Transverse colon (tissue), 4 donors: ENCODE data around the gene TFCP2L1.

Source experiments
- POLR2A ChIP-seq: fragments of 450-650 bp; IDR thresholded peaks from one replicate; pipeline ENCODE4 v1.6.1; 2016; ENCODE audit warnings: antibody characterized with exemption, mild to moderate bottlenecking, moderate library complexity
- POLR2AphosphoS5 ChIP-seq, 3 donors: sonication (generic); formaldehyde crosslinking; IDR thresholded peaks; one replicate each; pipeline ENCODE4 v1.6.1; 2016; ENCODE audit warnings: antibody characterized with exemption in 3 of 3
- TF ChIP-seq, protein P1 (sequence below), 5 experiments: fragments of 200-600 bp in 3 of 5; fragments of 450-650 bp in 2 of 5; sonication (generic) in 3 of 5; IDR thresholded peaks; 1 replicate in 2 of 5; 2 replicates in 3 of 5; pipeline ENCODE4 v1.5.1; 2016 to 2017; ENCODE audit warnings: antibody characterized with exemption in 5 of 5, inconsistent platforms in 3 of 5, mild to moderate bottlenecking in 2 of 5, moderate library complexity in 1 of 5

DNA sequence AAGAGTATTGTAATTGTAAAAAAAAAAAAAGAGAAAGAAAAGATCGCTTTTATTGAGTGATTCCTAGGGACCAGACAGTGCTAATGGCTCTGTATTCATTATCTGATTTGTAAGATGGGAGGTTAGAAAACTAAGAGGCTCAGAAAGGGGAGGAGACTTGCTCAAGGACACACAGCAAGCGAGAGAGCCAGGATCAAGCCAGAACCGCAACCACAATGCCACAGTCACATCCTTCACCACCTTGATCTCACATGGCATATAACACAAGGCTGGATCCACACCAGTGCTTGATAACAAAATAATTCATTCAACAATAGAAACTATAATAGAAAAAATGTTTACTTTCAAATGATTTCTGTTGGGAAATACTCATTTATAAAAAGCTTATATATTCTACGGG is 37.5 kb downstream of the TFCP2L1 start:
- TF ChIP-seq POLR2AphosphoS5 (IDR thresholded peaks at IDR 0.05): no peak
- TF ChIP-seq, protein P1, sequence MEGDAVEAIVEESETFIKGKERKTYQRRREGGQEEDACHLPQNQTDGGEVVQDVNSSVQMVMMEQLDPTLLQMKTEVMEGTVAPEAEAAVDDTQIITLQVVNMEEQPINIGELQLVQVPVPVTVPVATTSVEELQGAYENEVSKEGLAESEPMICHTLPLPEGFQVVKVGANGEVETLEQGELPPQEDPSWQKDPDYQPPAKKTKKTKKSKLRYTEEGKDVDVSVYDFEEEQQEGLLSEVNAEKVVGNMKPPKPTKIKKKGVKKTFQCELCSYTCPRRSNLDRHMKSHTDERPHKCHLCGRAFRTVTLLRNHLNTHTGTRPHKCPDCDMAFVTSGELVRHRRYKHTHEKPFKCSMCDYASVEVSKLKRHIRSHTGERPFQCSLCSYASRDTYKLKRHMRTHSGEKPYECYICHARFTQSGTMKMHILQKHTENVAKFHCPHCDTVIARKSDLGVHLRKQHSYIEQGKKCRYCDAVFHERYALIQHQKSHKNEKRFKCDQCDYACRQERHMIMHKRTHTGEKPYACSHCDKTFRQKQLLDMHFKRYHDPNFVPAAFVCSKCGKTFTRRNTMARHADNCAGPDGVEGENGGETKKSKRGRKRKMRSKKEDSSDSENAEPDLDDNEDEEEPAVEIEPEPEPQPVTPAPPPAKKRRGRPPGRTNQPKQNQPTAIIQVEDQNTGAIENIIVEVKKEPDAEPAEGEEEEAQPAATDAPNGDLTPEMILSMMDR (IDR thresholded peaks at IDR 0.05): no peak
- no peak for TF ChIP-seq POLR2A
